WTC11 (cell line): ENCODE data around the gene ZMYM5. TPM values are rescaled to one million over a fixed set of nuclear protein-coding genes. Genes with fewer than 3 reads are reported as not detected.

Experiments
- MAX ChIP-seq: sonication (generic); formaldehyde crosslinking; IDR thresholded peaks from 2 replicates; pipeline ENCODE4 v1.8.0; 2022; ENCODE audit warnings: mild to moderate bottlenecking, missing genetic modification reagents
- MYBL2 ChIP-seq: sonication (generic); formaldehyde crosslinking; IDR thresholded peaks from 2 replicates; pipeline ENCODE4 v1.8.1; 2023; ENCODE audit warnings: mild to moderate bottlenecking, moderate library complexity, missing genetic modification reagents
- NR2C2 ChIP-seq: sonication (generic); formaldehyde crosslinking; IDR thresholded peaks from 2 replicates; pipeline ENCODE4 v1.8.0; 2022; ENCODE audit warnings: mild to moderate bottlenecking, missing genetic modification reagents
- OVOL2 ChIP-seq: fragments of 250-450 bp; sonication (Bioruptor Pico); IDR thresholded peaks from 2 replicates; pipeline ENCODE4 v1.9.0; 2021; ENCODE audit warnings: mild to moderate bottlenecking, borderline replicate concordance
- RELA ChIP-seq: sonication (generic); formaldehyde crosslinking; IDR thresholded peaks from 2 replicates; pipeline ENCODE4 v1.8.1; 2022; ENCODE audit warnings: missing genetic modification reagents, mild to moderate bottlenecking, borderline replicate concordance
- SMAD3 ChIP-seq: sonication (generic); formaldehyde crosslinking; IDR thresholded peaks from 2 replicates; pipeline ENCODE4 v1.8.0; 2022; ENCODE audit warnings: missing genetic modification reagents, mild to moderate bottlenecking, borderline replicate concordance
- TCF7 ChIP-seq: sonication (generic); formaldehyde crosslinking; IDR thresholded peaks from 2 replicates; pipeline ENCODE4 v1.8.0; 2022; ENCODE audit warnings: mild to moderate bottlenecking, low read depth, missing genetic modification reagents, moderate library complexity
- ZBTB43 ChIP-seq: sonication (generic); formaldehyde crosslinking; IDR thresholded peaks from 2 replicates; pipeline ENCODE4 v1.8.1; 2023; ENCODE audit warnings: mild to moderate bottlenecking, missing genetic modification reagents
- ZNF138 ChIP-seq: sonication (generic); formaldehyde crosslinking; conservative IDR thresholded peaks from 2 replicates; pipeline ENCODE4 v1.8.1; 2022; ENCODE audit warnings: mild to moderate bottlenecking, moderate library complexity, missing genetic modification reagents
- ZNF512 ChIP-seq: sonication (generic); formaldehyde crosslinking; IDR thresholded peaks from 2 replicates; pipeline ENCODE4 v1.8.1; 2022; ENCODE audit warnings: missing genetic modification reagents, borderline replicate concordance
- total RNA-seq: library from RNA; stranded (reverse); gene quantifications from 3 replicates; pipeline ENCODE4 v1.2.3, GENCODE V29; 2021
- TF ChIP-seq, protein P1 (sequence below): sonication (generic); formaldehyde crosslinking; IDR thresholded peaks from 2 replicates; pipeline ENCODE4 v1.8.0; 2023; ENCODE audit warnings: missing genetic modification reagents, mild to moderate bottlenecking, borderline replicate concordance
- TF ChIP-seq, protein P2 (sequence below): sonication (generic); formaldehyde crosslinking; IDR thresholded peaks from 2 replicates; pipeline ENCODE4 v1.8.0; 2023; ENCODE audit warnings: missing genetic modification reagents
- TF ChIP-seq, protein P3 (sequence below): sonication (generic); formaldehyde crosslinking; IDR thresholded peaks from 2 replicates; pipeline ENCODE4 v1.8.1; 2022; ENCODE audit warnings: low read depth, mild to moderate bottlenecking, moderate library complexity, missing genetic modification reagents, borderline replicate concordance
- TF ChIP-seq, protein P4 (sequence below): sonication (generic); formaldehyde crosslinking; IDR thresholded peaks from 2 replicates; pipeline ENCODE4 v1.8.1; 2023; ENCODE audit warnings: mild to moderate bottlenecking, missing genetic modification reagents, moderate library complexity
- TF ChIP-seq, protein P5 (sequence below): fragments of 250-450 bp; sonication (Bioruptor Pico); IDR thresholded peaks from 2 replicates; pipeline ENCODE4 v1.8.0; 2021; ENCODE audit warnings: mild to moderate bottlenecking
- TF ChIP-seq, protein P6 (sequence below): sonication (generic); formaldehyde crosslinking; IDR thresholded peaks from 2 replicates; pipeline ENCODE4 v1.8.0; 2022; ENCODE audit warnings: mild to moderate bottlenecking, missing genetic modification reagents
- TF ChIP-seq, protein P7 (sequence below): fragments of 250-450 bp; sonication (Bioruptor Pico); IDR thresholded peaks from 2 replicates; pipeline ENCODE4 v1.9.0; 2021; ENCODE audit warnings: mild to moderate bottlenecking
- TF ChIP-seq, protein P8 (sequence below): sonication (generic); formaldehyde crosslinking; conservative IDR thresholded peaks from 2 replicates; pipeline ENCODE4 v1.8.1; 2023; ENCODE audit warnings: mild to moderate bottlenecking, low read depth, missing genetic modification reagents, moderate library complexity

ZMYM5 gene
- total RNA-seq, 1 experiment from 2014 or later = 10.3 TPM

GRCh38 chr13:19863323-19864023, at the start of gene ZMYM5 (continued):
- TF ChIP-seq, protein P1, sequence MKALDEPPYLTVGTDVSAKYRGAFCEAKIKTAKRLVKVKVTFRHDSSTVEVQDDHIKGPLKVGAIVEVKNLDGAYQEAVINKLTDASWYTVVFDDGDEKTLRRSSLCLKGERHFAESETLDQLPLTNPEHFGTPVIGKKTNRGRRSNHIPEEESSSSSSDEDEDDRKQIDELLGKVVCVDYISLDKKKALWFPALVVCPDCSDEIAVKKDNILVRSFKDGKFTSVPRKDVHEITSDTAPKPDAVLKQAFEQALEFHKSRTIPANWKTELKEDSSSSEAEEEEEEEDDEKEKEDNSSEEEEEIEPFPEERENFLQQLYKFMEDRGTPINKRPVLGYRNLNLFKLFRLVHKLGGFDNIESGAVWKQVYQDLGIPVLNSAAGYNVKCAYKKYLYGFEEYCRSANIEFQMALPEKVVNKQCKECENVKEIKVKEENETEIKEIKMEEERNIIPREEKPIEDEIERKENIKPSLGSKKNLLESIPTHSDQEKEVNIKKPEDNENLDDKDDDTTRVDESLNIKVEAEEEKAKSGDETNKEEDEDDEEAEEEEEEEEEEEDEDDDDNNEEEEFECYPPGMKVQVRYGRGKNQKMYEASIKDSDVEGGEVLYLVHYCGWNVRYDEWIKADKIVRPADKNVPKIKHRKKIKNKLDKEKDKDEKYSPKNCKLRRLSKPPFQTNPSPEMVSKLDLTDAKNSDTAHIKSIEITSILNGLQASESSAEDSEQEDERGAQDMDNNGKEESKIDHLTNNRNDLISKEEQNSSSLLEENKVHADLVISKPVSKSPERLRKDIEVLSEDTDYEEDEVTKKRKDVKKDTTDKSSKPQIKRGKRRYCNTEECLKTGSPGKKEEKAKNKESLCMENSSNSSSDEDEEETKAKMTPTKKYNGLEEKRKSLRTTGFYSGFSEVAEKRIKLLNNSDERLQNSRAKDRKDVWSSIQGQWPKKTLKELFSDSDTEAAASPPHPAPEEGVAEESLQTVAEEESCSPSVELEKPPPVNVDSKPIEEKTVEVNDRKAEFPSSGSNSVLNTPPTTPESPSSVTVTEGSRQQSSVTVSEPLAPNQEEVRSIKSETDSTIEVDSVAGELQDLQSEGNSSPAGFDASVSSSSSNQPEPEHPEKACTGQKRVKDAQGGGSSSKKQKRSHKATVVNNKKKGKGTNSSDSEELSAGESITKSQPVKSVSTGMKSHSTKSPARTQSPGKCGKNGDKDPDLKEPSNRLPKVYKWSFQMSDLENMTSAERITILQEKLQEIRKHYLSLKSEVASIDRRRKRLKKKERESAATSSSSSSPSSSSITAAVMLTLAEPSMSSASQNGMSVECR = no peak
- TF ChIP-seq OVOL2 (CRISPR knock-in tag) (no peak), MAX (CRISPR knock-in tag) (peak; percentile 58; the same call in 1 of the 2 replicates), ZBTB43 (CRISPR knock-in tag) (no peak), RELA (no peak), ZNF138 (no peak), NR2C2 (CRISPR knock-in tag) (no peak), ZNF512 (CRISPR knock-in tag) (no peak), SMAD3 (CRISPR knock-in tag) (no peak), MYBL2 (CRISPR knock-in tag) (no peak), TCF7 (CRISPR knock-in tag) (no peak)
- TF ChIP-seq, protein P2, sequence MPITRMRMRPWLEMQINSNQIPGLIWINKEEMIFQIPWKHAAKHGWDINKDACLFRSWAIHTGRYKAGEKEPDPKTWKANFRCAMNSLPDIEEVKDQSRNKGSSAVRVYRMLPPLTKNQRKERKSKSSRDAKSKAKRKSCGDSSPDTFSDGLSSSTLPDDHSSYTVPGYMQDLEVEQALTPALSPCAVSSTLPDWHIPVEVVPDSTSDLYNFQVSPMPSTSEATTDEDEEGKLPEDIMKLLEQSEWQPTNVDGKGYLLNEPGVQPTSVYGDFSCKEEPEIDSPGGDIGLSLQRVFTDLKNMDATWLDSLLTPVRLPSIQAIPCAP (CRISPR knock-in tag) = no peak
- TF ChIP-seq, protein P3, sequence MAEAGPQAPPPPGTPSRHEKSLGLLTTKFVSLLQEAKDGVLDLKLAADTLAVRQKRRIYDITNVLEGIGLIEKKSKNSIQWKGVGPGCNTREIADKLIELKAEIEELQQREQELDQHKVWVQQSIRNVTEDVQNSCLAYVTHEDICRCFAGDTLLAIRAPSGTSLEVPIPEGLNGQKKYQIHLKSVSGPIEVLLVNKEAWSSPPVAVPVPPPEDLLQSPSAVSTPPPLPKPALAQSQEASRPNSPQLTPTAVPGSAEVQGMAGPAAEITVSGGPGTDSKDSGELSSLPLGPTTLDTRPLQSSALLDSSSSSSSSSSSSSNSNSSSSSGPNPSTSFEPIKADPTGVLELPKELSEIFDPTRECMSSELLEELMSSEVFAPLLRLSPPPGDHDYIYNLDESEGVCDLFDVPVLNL (CRISPR knock-in tag) = no peak
- TF ChIP-seq, protein P4, sequence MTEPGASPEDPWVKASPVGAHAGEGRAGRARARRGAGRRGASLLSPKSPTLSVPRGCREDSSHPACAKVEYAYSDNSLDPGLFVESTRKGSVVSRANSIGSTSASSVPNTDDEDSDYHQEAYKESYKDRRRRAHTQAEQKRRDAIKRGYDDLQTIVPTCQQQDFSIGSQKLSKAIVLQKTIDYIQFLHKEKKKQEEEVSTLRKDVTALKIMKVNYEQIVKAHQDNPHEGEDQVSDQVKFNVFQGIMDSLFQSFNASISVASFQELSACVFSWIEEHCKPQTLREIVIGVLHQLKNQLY (CRISPR knock-in tag) = no peak
- TF ChIP-seq, protein P5, sequence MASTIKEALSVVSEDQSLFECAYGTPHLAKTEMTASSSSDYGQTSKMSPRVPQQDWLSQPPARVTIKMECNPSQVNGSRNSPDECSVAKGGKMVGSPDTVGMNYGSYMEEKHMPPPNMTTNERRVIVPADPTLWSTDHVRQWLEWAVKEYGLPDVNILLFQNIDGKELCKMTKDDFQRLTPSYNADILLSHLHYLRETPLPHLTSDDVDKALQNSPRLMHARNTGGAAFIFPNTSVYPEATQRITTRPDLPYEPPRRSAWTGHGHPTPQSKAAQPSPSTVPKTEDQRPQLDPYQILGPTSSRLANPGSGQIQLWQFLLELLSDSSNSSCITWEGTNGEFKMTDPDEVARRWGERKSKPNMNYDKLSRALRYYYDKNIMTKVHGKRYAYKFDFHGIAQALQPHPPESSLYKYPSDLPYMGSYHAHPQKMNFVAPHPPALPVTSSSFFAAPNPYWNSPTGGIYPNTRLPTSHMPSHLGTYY (CRISPR knock-in tag) = no peak
- TF ChIP-seq, protein P6, sequence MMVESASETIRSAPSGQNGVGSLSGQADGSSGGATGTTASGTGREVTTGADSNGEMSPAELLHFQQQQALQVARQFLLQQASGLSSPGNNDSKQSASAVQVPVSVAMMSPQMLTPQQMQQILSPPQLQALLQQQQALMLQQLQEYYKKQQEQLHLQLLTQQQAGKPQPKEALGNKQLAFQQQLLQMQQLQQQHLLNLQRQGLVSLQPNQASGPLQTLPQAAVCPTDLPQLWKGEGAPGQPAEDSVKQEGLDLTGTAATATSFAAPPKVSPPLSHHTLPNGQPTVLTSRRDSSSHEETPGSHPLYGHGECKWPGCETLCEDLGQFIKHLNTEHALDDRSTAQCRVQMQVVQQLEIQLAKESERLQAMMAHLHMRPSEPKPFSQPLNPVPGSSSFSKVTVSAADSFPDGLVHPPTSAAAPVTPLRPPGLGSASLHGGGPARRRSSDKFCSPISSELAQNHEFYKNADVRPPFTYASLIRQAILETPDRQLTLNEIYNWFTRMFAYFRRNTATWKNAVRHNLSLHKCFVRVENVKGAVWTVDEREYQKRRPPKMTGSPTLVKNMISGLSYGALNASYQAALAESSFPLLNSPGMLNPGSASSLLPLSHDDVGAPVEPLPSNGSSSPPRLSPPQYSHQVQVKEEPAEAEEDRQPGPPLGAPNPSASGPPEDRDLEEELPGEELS (CRISPR knock-in tag) = peak; percentile 45; the same call in 1 of the 2 replicates
- TF ChIP-seq, protein P7, sequence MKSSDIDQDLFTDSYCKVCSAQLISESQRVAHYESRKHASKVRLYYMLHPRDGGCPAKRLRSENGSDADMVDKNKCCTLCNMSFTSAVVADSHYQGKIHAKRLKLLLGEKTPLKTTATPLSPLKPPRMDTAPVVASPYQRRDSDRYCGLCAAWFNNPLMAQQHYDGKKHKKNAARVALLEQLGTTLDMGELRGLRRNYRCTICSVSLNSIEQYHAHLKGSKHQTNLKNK (CRISPR knock-in tag) = no peak
- TF ChIP-seq, protein P8, sequence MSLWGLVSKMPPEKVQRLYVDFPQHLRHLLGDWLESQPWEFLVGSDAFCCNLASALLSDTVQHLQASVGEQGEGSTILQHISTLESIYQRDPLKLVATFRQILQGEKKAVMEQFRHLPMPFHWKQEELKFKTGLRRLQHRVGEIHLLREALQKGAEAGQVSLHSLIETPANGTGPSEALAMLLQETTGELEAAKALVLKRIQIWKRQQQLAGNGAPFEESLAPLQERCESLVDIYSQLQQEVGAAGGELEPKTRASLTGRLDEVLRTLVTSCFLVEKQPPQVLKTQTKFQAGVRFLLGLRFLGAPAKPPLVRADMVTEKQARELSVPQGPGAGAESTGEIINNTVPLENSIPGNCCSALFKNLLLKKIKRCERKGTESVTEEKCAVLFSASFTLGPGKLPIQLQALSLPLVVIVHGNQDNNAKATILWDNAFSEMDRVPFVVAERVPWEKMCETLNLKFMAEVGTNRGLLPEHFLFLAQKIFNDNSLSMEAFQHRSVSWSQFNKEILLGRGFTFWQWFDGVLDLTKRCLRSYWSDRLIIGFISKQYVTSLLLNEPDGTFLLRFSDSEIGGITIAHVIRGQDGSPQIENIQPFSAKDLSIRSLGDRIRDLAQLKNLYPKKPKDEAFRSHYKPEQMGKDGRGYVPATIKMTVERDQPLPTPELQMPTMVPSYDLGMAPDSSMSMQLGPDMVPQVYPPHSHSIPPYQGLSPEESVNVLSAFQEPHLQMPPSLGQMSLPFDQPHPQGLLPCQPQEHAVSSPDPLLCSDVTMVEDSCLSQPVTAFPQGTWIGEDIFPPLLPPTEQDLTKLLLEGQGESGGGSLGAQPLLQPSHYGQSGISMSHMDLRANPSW (CRISPR knock-in tag) = no peak
